ENCODE measurements around the gene TICAM1. TPM values are rescaled to one million over a fixed set of nuclear protein-coding genes. Genes with fewer than 3 reads are reported as not detected.
"Not testable (repeated sequence)": the region's sequence is repeated elsewhere in the genome, so short reads cannot be mapped to it uniquely, and the experiment has no call there.

TICAM1 gene
- total RNA-seq, 1 experiment from 2014 or later, result 0.48 TPM

DNA sequence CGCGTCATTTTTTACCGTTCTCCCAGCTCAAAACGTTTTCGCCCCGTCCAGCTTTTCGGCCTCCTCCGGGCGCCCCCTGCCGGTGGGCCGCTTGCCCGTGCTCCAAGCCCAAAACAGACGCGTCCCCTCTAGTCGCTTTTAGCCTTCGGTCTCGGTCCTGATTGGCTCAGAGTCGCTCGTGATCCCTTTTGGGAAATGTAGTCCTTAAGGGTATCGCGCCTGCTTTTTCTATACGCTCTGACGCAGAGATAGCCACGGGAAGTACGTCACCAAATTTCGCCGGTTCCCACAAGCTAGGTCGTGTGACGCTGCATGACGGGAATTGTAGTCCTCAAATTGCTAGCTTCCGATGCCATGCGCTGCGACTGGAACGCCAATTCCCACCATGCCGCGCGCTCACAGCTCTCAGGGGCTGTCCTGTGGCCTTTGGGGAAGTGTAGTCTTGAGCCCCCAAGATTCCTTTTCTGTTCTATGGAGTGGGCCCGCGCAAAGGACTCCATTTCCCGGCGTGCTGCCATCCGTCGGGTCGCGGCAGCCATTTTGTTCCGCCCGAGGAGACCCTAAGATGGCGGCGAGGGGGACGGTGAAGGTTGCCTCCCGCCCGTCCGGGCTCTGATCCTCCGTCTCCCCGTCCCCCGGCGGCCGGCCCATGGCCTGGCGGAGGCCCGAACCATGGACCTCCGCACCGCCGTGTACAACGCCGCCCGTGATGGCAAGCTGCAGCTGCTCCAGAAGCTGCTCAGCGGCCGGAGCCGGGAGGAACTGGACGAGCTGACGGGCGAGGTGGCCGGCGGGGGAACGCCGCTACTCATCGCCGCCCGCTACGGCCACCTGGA, 40.1 kb downstream of the TICAM1 start, which contains the start of gene FEM1A:
FEM1A (plus strand) TSS at position 552 of the 836 bp plus-strand sequence; CDS start at position 673, 121 bp downstream.
- no peaks in the 10 kb centered on the region for H4K20me1 ChIP-seq (ENCODE audit: control insufficient read depth, insufficient read depth, insufficient read length)
- H3K14ac ChIP-seq (ENCODE audit: insufficient read depth, low read length), result peak within 1 kb of the TSS; percentile 72; the same call in 1 of the 2 replicates
- no peak within 1 kb of the TSS for H3T11ph ChIP-seq (ENCODE audit: low read length)
- H3K23ac ChIP-seq (ENCODE audit: insufficient read length, low read depth, low read length), result no peak within 1 kb of the TSS
- H3K4me1 Mint-ChIP-seq, result peaks cover 2 to 12% of the 10 kb centered on the region in 2 experiments; a peak in 3 of 4 replicates
- H3K56ac ChIP-seq (ENCODE audit: insufficient read length, low read depth, low read length), result no peak within 1 kb of the TSS
- H2AFZ ChIP-seq (ENCODE audit: low read length), result no peak within 1 kb of the TSS
- no peak within 1 kb of the TSS for H2BK15ac ChIP-seq (ENCODE audit: low read depth, low read length)
- no peak within 1 kb of the TSS for H2BK20ac ChIP-seq (ENCODE audit: low read depth, low read length, poor library complexity, severe bottlenecking)
- H3K27me3 Mint-ChIP-seq (ENCODE audit: low read depth), result no peaks in the 10 kb centered on the region
- H3K9me3 Mint-ChIP-seq, result no peaks in the 10 kb centered on the region
- peak; percentile 100 for DNase-seq
- no peak within 1 kb of the TSS; the same call in 1 of the 2 replicates for H3K4ac ChIP-seq (ENCODE audit: low read depth, low read length)
- H2AK5ac ChIP-seq (ENCODE audit: insufficient read length, low read length), result no peak within 1 kb of the TSS
- H3K9ac ChIP-seq (ENCODE audit: extremely low read depth, insufficient read length, low read length), result peak within 1 kb of the TSS; percentile 85
- peak within 1 kb of the TSS; percentile 73 to 86 for H3K4me3 Mint-ChIP-seq
- no peak within 1 kb of the TSS for H2BK120ac ChIP-seq (ENCODE audit: low read depth, low read length, poor library complexity, severe bottlenecking)
- H3K9me3 ChIP-seq (ENCODE audit: control insufficient read depth, low read depth, low read length), result no peaks in the 10 kb centered on the region
- no peak within 1 kb of the TSS for H2BK12ac ChIP-seq (ENCODE audit: insufficient read length, low read depth, low read length)
- H3K18ac ChIP-seq (ENCODE audit: insufficient read length, low read depth, low read length), result peak within 1 kb of the TSS; percentile 69
- no peaks in the 10 kb centered on the region for H3K27me3 ChIP-seq (ENCODE audit: insufficient read depth, low read length)
- TF ChIP-seq, protein P1, sequence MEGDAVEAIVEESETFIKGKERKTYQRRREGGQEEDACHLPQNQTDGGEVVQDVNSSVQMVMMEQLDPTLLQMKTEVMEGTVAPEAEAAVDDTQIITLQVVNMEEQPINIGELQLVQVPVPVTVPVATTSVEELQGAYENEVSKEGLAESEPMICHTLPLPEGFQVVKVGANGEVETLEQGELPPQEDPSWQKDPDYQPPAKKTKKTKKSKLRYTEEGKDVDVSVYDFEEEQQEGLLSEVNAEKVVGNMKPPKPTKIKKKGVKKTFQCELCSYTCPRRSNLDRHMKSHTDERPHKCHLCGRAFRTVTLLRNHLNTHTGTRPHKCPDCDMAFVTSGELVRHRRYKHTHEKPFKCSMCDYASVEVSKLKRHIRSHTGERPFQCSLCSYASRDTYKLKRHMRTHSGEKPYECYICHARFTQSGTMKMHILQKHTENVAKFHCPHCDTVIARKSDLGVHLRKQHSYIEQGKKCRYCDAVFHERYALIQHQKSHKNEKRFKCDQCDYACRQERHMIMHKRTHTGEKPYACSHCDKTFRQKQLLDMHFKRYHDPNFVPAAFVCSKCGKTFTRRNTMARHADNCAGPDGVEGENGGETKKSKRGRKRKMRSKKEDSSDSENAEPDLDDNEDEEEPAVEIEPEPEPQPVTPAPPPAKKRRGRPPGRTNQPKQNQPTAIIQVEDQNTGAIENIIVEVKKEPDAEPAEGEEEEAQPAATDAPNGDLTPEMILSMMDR (conservative IDR thresholded peaks at IDR 0.05), result peak; percentile 100
- no peaks in the 10 kb centered on the region for H3K23me2 ChIP-seq (ENCODE audit: insufficient read length, low read depth, low read length, poor library complexity, severe bottlenecking)
- H3K79me1 ChIP-seq (ENCODE audit: insufficient read depth, low read depth, low read length, poor library complexity, severe bottlenecking), result no peaks in the 10 kb centered on the region
- peak within 1 kb of the TSS; percentile 58 to 94 (median 62); a peak in 4 of 7 replicates for H3K27ac Mint-ChIP-seq
- peaks cover 4 to 38% (median 35%) of the 10 kb centered on the region in 3 experiments; a peak in 6 of 7 replicates for H3K36me3 Mint-ChIP-seq (ENCODE audit: insufficient read depth in 1 of 3, low read depth in 3 of 3)
- H2BK5ac ChIP-seq (ENCODE audit: insufficient read length, low read length), result no peak within 1 kb of the TSS
- H4K91ac ChIP-seq (ENCODE audit: insufficient read length, low read depth, low read length), result no peak within 1 kb of the TSS
- no CpG with 5 or more reads among the region's 80 CpGs for WGBS (ENCODE audit: extremely low coverage, insufficient read length, low lambda C conversion rate)
- peak within 1 kb of the TSS; percentile 57 for H3K4me2 ChIP-seq (ENCODE audit: insufficient read depth, insufficient read length, low read length)
- H3K27ac ChIP-seq (ENCODE audit: insufficient read length, low read depth, low read length), result no peak within 1 kb of the TSS
- H3K4me1 ChIP-seq (ENCODE audit: insufficient read depth, low read length), result no peaks in the 10 kb centered on the region
- no peak within 1 kb of the TSS for H4K8ac ChIP-seq (replicated peaks; ENCODE audit: insufficient read length, low read depth, low read length)
- H4K5ac ChIP-seq (ENCODE audit: insufficient read length, low read depth, low read length), result no peak within 1 kb of the TSS
- H3K79me2 ChIP-seq (ENCODE audit: insufficient read depth, low read length), result peaks cover 2% of the 10 kb centered on the region; the same call in 1 of the 2 replicates

DNA sequence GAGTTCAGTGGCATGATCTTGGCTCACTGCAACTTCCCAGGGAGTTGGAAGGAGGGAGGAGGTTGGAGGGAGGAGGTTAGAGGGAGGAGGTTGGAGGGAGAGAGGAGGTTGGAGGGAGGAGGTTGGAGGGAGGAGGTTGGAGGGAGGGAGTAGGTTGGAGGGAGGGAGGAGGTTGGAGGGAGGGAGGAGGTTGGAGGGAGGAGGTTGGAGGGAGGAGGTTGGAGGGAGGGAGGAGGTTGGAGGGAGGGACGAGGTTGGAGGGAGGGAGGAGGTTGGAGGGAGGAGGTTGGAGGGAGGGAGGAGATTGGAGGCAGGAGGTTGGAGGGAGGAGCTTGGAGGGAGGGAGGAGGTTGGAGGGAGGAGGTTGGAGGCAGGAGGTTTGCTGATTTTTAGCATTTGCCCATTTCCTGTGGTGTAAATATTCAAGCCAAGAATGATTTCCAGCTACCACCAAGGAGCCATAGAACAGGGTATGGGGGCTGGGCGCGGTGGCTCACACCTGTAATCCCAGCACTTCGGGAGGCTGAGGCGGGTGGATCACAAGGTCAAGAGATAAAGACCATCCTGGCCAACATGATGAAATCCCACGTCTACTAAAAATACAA, 45.0 kb downstream of the TICAM1 start:
- not testable (repeated sequence) for H3K9ac ChIP-seq (ENCODE audit: extremely low read depth, insufficient read length, low read length); H3T11ph ChIP-seq (ENCODE audit: low read length); H3K14ac ChIP-seq (ENCODE audit: insufficient read depth, low read length); H3K9me3 Mint-ChIP-seq; H2BK20ac ChIP-seq (ENCODE audit: low read depth, low read length, poor library complexity, severe bottlenecking); H2BK120ac ChIP-seq (ENCODE audit: low read depth, low read length, poor library complexity, severe bottlenecking); H3K27ac Mint-ChIP-seq; H3K23me2 ChIP-seq (ENCODE audit: insufficient read length, low read depth, low read length, poor library complexity, severe bottlenecking); H3K56ac ChIP-seq (ENCODE audit: insufficient read length, low read depth, low read length); H3K4me2 ChIP-seq (ENCODE audit: insufficient read depth, insufficient read length, low read length); H3K79me1 ChIP-seq (ENCODE audit: insufficient read depth, low read depth, low read length, poor library complexity, severe bottlenecking); H4K91ac ChIP-seq (ENCODE audit: insufficient read length, low read depth, low read length); DNase-seq; H3K4ac ChIP-seq (ENCODE audit: low read depth, low read length); H4K8ac ChIP-seq (replicated peaks; ENCODE audit: insufficient read length, low read depth, low read length); H4K5ac ChIP-seq (ENCODE audit: insufficient read length, low read depth, low read length); H3K27me3 ChIP-seq (ENCODE audit: insufficient read depth, low read length); H2BK12ac ChIP-seq (ENCODE audit: insufficient read length, low read depth, low read length); H4K20me1 ChIP-seq (ENCODE audit: control insufficient read depth, insufficient read depth, insufficient read length); H2AK5ac ChIP-seq (ENCODE audit: insufficient read length, low read length); H3K4me1 ChIP-seq (ENCODE audit: insufficient read depth, low read length); H3K36me3 Mint-ChIP-seq (ENCODE audit: insufficient read depth in 1 of 3, low read depth in 3 of 3); H3K23ac ChIP-seq (ENCODE audit: insufficient read length, low read depth, low read length); H2BK5ac ChIP-seq (ENCODE audit: insufficient read length, low read length); H3K79me2 ChIP-seq (ENCODE audit: insufficient read depth, low read length); H3K27me3 Mint-ChIP-seq (ENCODE audit: low read depth); H3K4me1 Mint-ChIP-seq; H3K27ac ChIP-seq (ENCODE audit: insufficient read length, low read depth, low read length); H3K9me3 ChIP-seq (ENCODE audit: control insufficient read depth, low read depth, low read length); H2AFZ ChIP-seq (ENCODE audit: low read length); H3K18ac ChIP-seq (ENCODE audit: insufficient read length, low read depth, low read length); H2BK15ac ChIP-seq (ENCODE audit: low read depth, low read length); H3K4me3 Mint-ChIP-seq
- WGBS (ENCODE audit: extremely low coverage, insufficient read length, low lambda C conversion rate), result no CpG with 5 or more reads among the region's 6 CpGs
